Colonic mucosa (tissue), 4 donors: Measurements from ENCODE around the gene ZNF865. TPM values are rescaled to one million over a fixed set of nuclear protein-coding genes. Genes with fewer than 3 reads are reported as not detected.
"Not testable (repeated sequence)": the region's sequence is repeated elsewhere in the genome, so short reads cannot be mapped to it uniquely, and the experiment has no call there.

Experiments
- DNase-seq: peaks from one replicate; pipeline ENCODE4 v3.0.0-alpha.2; 2020
- H3K27ac ChIP-seq: fragments of 200-600 bp; one replicate; pipeline ENCODE4 v1.8.0; 2021
- H3K27me3 ChIP-seq: fragments of 200-600 bp; one replicate; pipeline ENCODE4 v1.8.0; 2021
- H3K36me3 ChIP-seq: fragments of 200-600 bp; one replicate; pipeline ENCODE4 v1.8.0; 2021
- H3K4me1 ChIP-seq: fragments of 200-600 bp; one replicate; pipeline ENCODE4 v1.8.0; 2021; ENCODE audit warnings: mild to moderate bottlenecking
- H3K4me3 ChIP-seq: fragments of 200-600 bp; one replicate; pipeline ENCODE4 v1.8.0; 2021
- H3K9ac ChIP-seq, 2 donors: one replicate each; pipeline ENCODE4 v1.7.0; 2013; ENCODE audit warnings: control low read depth in 2 of 2, low read depth in 2 of 2, low read length in 2 of 2
- H3K9me3 ChIP-seq: fragments of 200-600 bp; one replicate; pipeline ENCODE4 v1.8.0; 2021
- CTCF ChIP-seq: fragments of 200-600 bp; IDR thresholded peaks from one replicate; pipeline ENCODE4 v1.8.0; 2022; ENCODE audit warnings: antibody characterized with exemption, mild to moderate bottlenecking
- intact Hi-C: fragments of 100-400 bp; cut with DNase I; formaldehyde crosslinking; loops from one replicate; pipeline ENCODE4 v1.14.1; 2022
- total RNA-seq, 2 donors: library from RNA; stranded (reverse); fragmentation: NEBNext Ultra II Directional in 1 of 2; extraction: Animal tissue kit (Norgen Biotek cat#: 25700) in 1 of 2; gene quantifications; one replicate each; pipeline ENCODE4 v1.2.1, GENCODE V29; 2021
- donor health status: healthy.
- donor health status: DM: no; HTN: no; CAD: no.
- donor health status: DM: no; HTN: no; CAD: no.

Gene ZNF865
- total RNA-seq = 10 to 100 TPM; 12.9 to 13.1 TPM

GRCh38 chr19:55605637-55606470, at the start of gene ZNF865:
ZNF865 (plus strand) TSS chr19:55605647; CDS start chr19:55613619, 7,972 bp downstream.
- Histone ChIP-seq H3K4me1 (peaks cover 7% of the 10 kb centered on the region), H3K27ac (peak within 1 kb of the TSS; percentile 96), H3K9ac (peak within 1 kb of the TSS; percentile 95), H3K36me3 (no peaks in the 10 kb centered on the region), H3K9me3 (no peaks in the 10 kb centered on the region), H3K27me3 (no peaks in the 10 kb centered on the region), H3K4me3 (peak within 1 kb of the TSS; percentile 76)
- DNase-seq = peak; percentile 88
- intact Hi-C loops = loop anchor here (5.0 kb wide), 1 partner anchor 89 kb away; no protein-coding TSS in a partner anchor
- TF ChIP-seq CTCF = peak; percentile 46

GRCh38 chr19:55559684-55560083, 45.8 kb upstream of the ZNF865 start:
- no peaks in the 10 kb centered on the region for H3K4me1 ChIP-seq
- H3K4me3 ChIP-seq = no peak overlapping the region
- no peak for TF ChIP-seq CTCF
- no peak overlapping the region for H3K9ac ChIP-seq
- H3K27ac ChIP-seq = no peak overlapping the region
- H3K36me3 ChIP-seq = no peaks in the 10 kb centered on the region
- H3K27me3 ChIP-seq = no peaks in the 10 kb centered on the region
- H3K9me3 ChIP-seq = no peaks in the 10 kb centered on the region
- DNase-seq = no peak
- intact Hi-C loops = no loop called here

- no peak overlapping the region for H3K27ac ChIP-seq
- no peak for DNase-seq
- intact Hi-C loops = no loop called here
- no peak overlapping the region for H3K4me3 ChIP-seq
- H3K36me3 ChIP-seq = no peaks in the 10 kb centered on the region
- no peaks in the 10 kb centered on the region for H3K27me3 ChIP-seq
- H3K9me3 ChIP-seq = no peaks in the 10 kb centered on the region
- H3K9ac ChIP-seq = no peak overlapping the region
- no peaks in the 10 kb centered on the region for H3K4me1 ChIP-seq
- no peak for TF ChIP-seq CTCF
Measured at GRCh38 chr19:55563261-55563690, 42.2 kb upstream of the ZNF865 start.

GRCh38 chr19:55566823-55567222, 38.6 kb upstream of the ZNF865 start:
- TF ChIP-seq CTCF = no peak
- H3K9me3 ChIP-seq = no peaks in the 10 kb centered on the region
- no peaks in the 10 kb centered on the region for H3K27me3 ChIP-seq
- H3K4me3 ChIP-seq = no peak overlapping the region
- no peaks in the 10 kb centered on the region for H3K36me3 ChIP-seq
- H3K9ac ChIP-seq = no peak overlapping the region
- DNase-seq = no peak
- H3K4me1 ChIP-seq = no peaks in the 10 kb centered on the region
- no peak overlapping the region for H3K27ac ChIP-seq
- intact Hi-C loops = no loop called here

GRCh38 chr19:55567708-55568328, 37.6 kb upstream of the ZNF865 start:
- Histone ChIP-seq H3K4me3 (no peak overlapping the region), H3K9me3 (no peaks in the 10 kb centered on the region), H3K36me3 (no peaks in the 10 kb centered on the region), H3K27me3 (no peaks in the 10 kb centered on the region), H3K27ac (no peak overlapping the region), H3K4me1 (no peaks in the 10 kb centered on the region), H3K9ac (no peak overlapping the region)
- no peak for DNase-seq
- intact Hi-C loops = no loop called here
- no peak for TF ChIP-seq CTCF

GRCh38 chr19:55569477-55569876, 36.0 kb upstream of the ZNF865 start:
- intact Hi-C loops, H3K9ac ChIP-seq, DNase-seq, H3K27me3 ChIP-seq, H3K9me3 ChIP-seq, H3K4me1 ChIP-seq, H3K4me3 ChIP-seq, H3K27ac ChIP-seq, H3K36me3 ChIP-seq: not testable (repeated sequence)

GRCh38 chr19:55573929-55574328, 31.5 kb upstream of the ZNF865 start:
- H3K27ac ChIP-seq, H3K27me3 ChIP-seq, H3K9me3 ChIP-seq, H3K9ac ChIP-seq, intact Hi-C loops, H3K4me1 ChIP-seq, DNase-seq, H3K4me3 ChIP-seq, H3K36me3 ChIP-seq: not testable (repeated sequence)
